WTC11 (cell line): ENCODE measurements around the gene PRKN. TPM values are rescaled to one million over a fixed set of nuclear protein-coding genes. Genes with fewer than 3 reads are reported as not detected.

ENCODE experiments used
- ATAC-seq: fragments of 200-7000 bp; cut with Tn5 transposase; 2 replicates; pipeline ENCODE4 v1.10.0; 2021; ENCODE audit warnings: mild to moderate bottlenecking, moderate library complexity
- CTCF ChIA-PET: fragments of 300-600 bp; sonication (Branson Sonifier 250); formaldehyde crosslinking; loops from one replicate; lab custom pipeline; 2021; ENCODE audit warnings: antibody characterized with exemption; lab: Charles Lee
- POLR2A ChIA-PET: fragments of 350-600 bp; sonication (Branson Sonifier 250); formaldehyde crosslinking; loops from one replicate; lab custom pipeline; 2021; ENCODE audit warnings: antibody characterized with exemption; lab: Charles Lee
- DNase-seq: peaks from one replicate; pipeline ENCODE4 v3.0.0; 2021; ENCODE audit warnings: low spot score
- H3K27ac Mint-ChIP-seq: 2 replicates; pipeline ENCODE4 v1.8.0; 2021; ENCODE audit warnings: mixed read lengths
- H3K27me3 Mint-ChIP-seq: 2 replicates; pipeline ENCODE4 v1.8.0; 2021; ENCODE audit warnings: low read depth, mild to moderate bottlenecking, moderate library complexity, mixed read lengths
- H3K36me3 Mint-ChIP-seq: 2 replicates; pipeline ENCODE4 v1.8.0; 2021; ENCODE audit warnings: mixed read lengths
- H3K4me1 Mint-ChIP-seq: 2 replicates; pipeline ENCODE4 v1.8.0; 2022; ENCODE audit warnings: mixed read lengths
- H3K4me3 Mint-ChIP-seq: 2 replicates; pipeline ENCODE4 v1.8.0; 2021; ENCODE audit warnings: mild to moderate bottlenecking, moderate library complexity, mixed read lengths
- H3K9me3 Mint-ChIP-seq: 2 replicates; pipeline ENCODE4 v1.8.0; 2021; ENCODE audit warnings: mixed read lengths
- AFF4 ChIP-seq: sonication (generic); formaldehyde crosslinking; IDR thresholded peaks from 2 replicates; pipeline ENCODE4 v1.8.1; 2023; ENCODE audit warnings: mild to moderate bottlenecking, missing genetic modification reagents, borderline replicate concordance
- CDX4 ChIP-seq: fragments of 250-450 bp; sonication (Bioruptor Pico); IDR thresholded peaks from 2 replicates; pipeline ENCODE4 v1.9.0; 2021; ENCODE audit warnings: moderate library complexity, mild to moderate bottlenecking, inconsistent platforms, borderline replicate concordance
- FOXP1 ChIP-seq: sonication (generic); formaldehyde crosslinking; IDR thresholded peaks from 2 replicates; pipeline ENCODE4 v1.8.0; 2022; ENCODE audit warnings: missing genetic modification reagents, mild to moderate bottlenecking, moderate library complexity, borderline replicate concordance
- FOXP4 ChIP-seq: sonication (generic); formaldehyde crosslinking; IDR thresholded peaks from 2 replicates; pipeline ENCODE4 v1.8.0; 2022; ENCODE audit warnings: mild to moderate bottlenecking, missing genetic modification reagents
- GTF2I ChIP-seq: fragments of 250-450 bp; sonication (Bioruptor Pico); conservative IDR thresholded peaks from 2 replicates; pipeline ENCODE4 v1.4.0; 2021; ENCODE audit warnings: mild to moderate bottlenecking
- JUN ChIP-seq: sonication (generic); formaldehyde crosslinking; IDR thresholded peaks from 2 replicates; pipeline ENCODE4 v1.8.0; 2023; ENCODE audit warnings: mild to moderate bottlenecking, missing genetic modification reagents
- MYBL2 ChIP-seq: sonication (generic); formaldehyde crosslinking; IDR thresholded peaks from 2 replicates; pipeline ENCODE4 v1.8.1; 2023; ENCODE audit warnings: mild to moderate bottlenecking, moderate library complexity, missing genetic modification reagents
- NFATC4 ChIP-seq: fragments of 250-450 bp; sonication (Bioruptor Pico); IDR thresholded peaks from 2 replicates; pipeline ENCODE4 v1.9.0; 2021; ENCODE audit warnings: mild to moderate bottlenecking
- NFE2L1 ChIP-seq: sonication (generic); formaldehyde crosslinking; IDR thresholded peaks from 2 replicates; pipeline ENCODE4 v1.8.1; 2023; ENCODE audit warnings: missing genetic modification reagents
- OVOL2 ChIP-seq: fragments of 250-450 bp; sonication (Bioruptor Pico); IDR thresholded peaks from 2 replicates; pipeline ENCODE4 v1.9.0; 2021; ENCODE audit warnings: mild to moderate bottlenecking, borderline replicate concordance
- PRRX2 ChIP-seq: fragments of 250-450 bp; sonication (Bioruptor Pico); IDR thresholded peaks from 2 replicates; pipeline ENCODE4 v1.8.0; 2021; ENCODE audit warnings: mild to moderate bottlenecking
- SMAD3 ChIP-seq: sonication (generic); formaldehyde crosslinking; IDR thresholded peaks from 2 replicates; pipeline ENCODE4 v1.8.0; 2022; ENCODE audit warnings: missing genetic modification reagents, mild to moderate bottlenecking, borderline replicate concordance
- TEAD4 ChIP-seq: sonication (generic); formaldehyde crosslinking; IDR thresholded peaks from 2 replicates; pipeline ENCODE4 v1.8.0; 2022; ENCODE audit warnings: mild to moderate bottlenecking, missing genetic modification reagents
- USF1 ChIP-seq: sonication (generic); formaldehyde crosslinking; IDR thresholded peaks from 2 replicates; pipeline ENCODE4 v1.8.0; 2022; ENCODE audit warnings: mild to moderate bottlenecking, missing genetic modification reagents
- USF2 ChIP-seq: sonication (generic); formaldehyde crosslinking; IDR thresholded peaks from 2 replicates; pipeline ENCODE4 v1.8.1; 2023; ENCODE audit warnings: mild to moderate bottlenecking, missing genetic modification reagents, moderate library complexity
- ZNF121 ChIP-seq: sonication (generic); formaldehyde crosslinking; IDR thresholded peaks from 2 replicates; pipeline ENCODE4 v1.8.0; 2023; ENCODE audit warnings: missing genetic modification reagents
- ZNF512 ChIP-seq: sonication (generic); formaldehyde crosslinking; IDR thresholded peaks from 2 replicates; pipeline ENCODE4 v1.8.1; 2022; ENCODE audit warnings: missing genetic modification reagents, borderline replicate concordance
- total RNA-seq: library from RNA; stranded (reverse); gene quantifications from 3 replicates; pipeline ENCODE4 v1.2.3, GENCODE V29; 2021
- TF ChIP-seq, protein P1 (sequence below): sonication (generic); formaldehyde crosslinking; conservative IDR thresholded peaks from 2 replicates; pipeline ENCODE4 v1.8.1; 2023; ENCODE audit warnings: mild to moderate bottlenecking, low read depth, missing genetic modification reagents, moderate library complexity
- TF ChIP-seq, protein P2 (sequence below): sonication (generic); formaldehyde crosslinking; IDR thresholded peaks from 2 replicates; pipeline ENCODE4 v1.8.1; 2022; ENCODE audit warnings: mild to moderate bottlenecking, moderate library complexity, missing genetic modification reagents
- TF ChIP-seq, protein P3 (sequence below): sonication (generic); formaldehyde crosslinking; IDR thresholded peaks from 2 replicates; pipeline ENCODE4 v1.8.0; 2022; ENCODE audit warnings: mild to moderate bottlenecking, missing genetic modification reagents

The PRKN gene
- total RNA-seq, 1 experiment from 2014 or later, result 0.59 TPM

DNA sequence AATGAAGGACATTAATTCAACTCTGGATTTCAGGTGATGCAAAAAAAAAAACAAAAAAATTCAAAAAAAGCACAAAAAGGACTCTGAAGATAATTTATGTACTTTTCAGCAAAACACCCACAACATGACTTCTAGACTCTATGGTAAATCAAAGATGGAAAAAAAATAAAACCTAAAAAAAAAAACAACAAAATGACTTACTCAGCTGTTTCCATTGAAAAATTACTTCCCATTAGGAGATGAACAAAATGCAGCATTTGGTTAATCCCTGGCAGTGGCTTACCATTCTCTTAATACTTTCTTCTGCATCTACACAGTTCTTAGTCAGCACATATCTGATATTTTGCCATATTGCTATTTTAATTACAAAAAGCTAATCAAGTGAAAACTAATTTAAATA is 572.6 kb downstream of the PRKN start:
- ATAC-seq (no peak), DNase-seq (no peak)
- Mint-ChIP-seq H3K4me3 (no peak overlapping the region), H3K36me3 (no peaks in the 10 kb centered on the region), H3K9me3 (peaks cover 11% of the 10 kb centered on the region), H3K27ac (no peak overlapping the region), H3K27me3 (no peaks in the 10 kb centered on the region), H3K4me1 (peaks cover 13% of the 10 kb centered on the region)
- CTCF ChIA-PET, result no interaction called here
- TF ChIP-seq SMAD3 (CRISPR knock-in tag) (no peak), JUN (CRISPR knock-in tag) (no peak), TEAD4 (CRISPR knock-in tag) (no peak), OVOL2 (no peak)
- POLR2A ChIA-PET, result no interaction called here

GRCh38 chr6:162154001-162154400 is 573.6 kb downstream of the PRKN start:
- ATAC-seq (no peak), DNase-seq (no peak)
- no peak overlapping the region for H3K27ac Mint-ChIP-seq
- H3K36me3 Mint-ChIP-seq, result no peaks in the 10 kb centered on the region
- peaks cover 21% of the 10 kb centered on the region for H3K4me1 Mint-ChIP-seq
- H3K4me3 Mint-ChIP-seq, result no peak overlapping the region
- ChIA-PET POLR2A (no interaction called here), CTCF (no interaction called here)
- H3K27me3 Mint-ChIP-seq, result no peaks in the 10 kb centered on the region
- H3K9me3 Mint-ChIP-seq, result peaks cover 11% of the 10 kb centered on the region
- TF ChIP-seq ZNF121 (CRISPR knock-in tag), result no peak
- no peak for TF ChIP-seq NFE2L1
- no peak for TF ChIP-seq MYBL2 (CRISPR knock-in tag)
- TF ChIP-seq, protein P1, sequence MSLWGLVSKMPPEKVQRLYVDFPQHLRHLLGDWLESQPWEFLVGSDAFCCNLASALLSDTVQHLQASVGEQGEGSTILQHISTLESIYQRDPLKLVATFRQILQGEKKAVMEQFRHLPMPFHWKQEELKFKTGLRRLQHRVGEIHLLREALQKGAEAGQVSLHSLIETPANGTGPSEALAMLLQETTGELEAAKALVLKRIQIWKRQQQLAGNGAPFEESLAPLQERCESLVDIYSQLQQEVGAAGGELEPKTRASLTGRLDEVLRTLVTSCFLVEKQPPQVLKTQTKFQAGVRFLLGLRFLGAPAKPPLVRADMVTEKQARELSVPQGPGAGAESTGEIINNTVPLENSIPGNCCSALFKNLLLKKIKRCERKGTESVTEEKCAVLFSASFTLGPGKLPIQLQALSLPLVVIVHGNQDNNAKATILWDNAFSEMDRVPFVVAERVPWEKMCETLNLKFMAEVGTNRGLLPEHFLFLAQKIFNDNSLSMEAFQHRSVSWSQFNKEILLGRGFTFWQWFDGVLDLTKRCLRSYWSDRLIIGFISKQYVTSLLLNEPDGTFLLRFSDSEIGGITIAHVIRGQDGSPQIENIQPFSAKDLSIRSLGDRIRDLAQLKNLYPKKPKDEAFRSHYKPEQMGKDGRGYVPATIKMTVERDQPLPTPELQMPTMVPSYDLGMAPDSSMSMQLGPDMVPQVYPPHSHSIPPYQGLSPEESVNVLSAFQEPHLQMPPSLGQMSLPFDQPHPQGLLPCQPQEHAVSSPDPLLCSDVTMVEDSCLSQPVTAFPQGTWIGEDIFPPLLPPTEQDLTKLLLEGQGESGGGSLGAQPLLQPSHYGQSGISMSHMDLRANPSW, result no peak
- TF ChIP-seq NFATC4 (CRISPR knock-in tag), result no peak
- TF ChIP-seq FOXP1, result no peak
- no peak for TF ChIP-seq ZNF512 (CRISPR knock-in tag)
- TF ChIP-seq, protein P2, sequence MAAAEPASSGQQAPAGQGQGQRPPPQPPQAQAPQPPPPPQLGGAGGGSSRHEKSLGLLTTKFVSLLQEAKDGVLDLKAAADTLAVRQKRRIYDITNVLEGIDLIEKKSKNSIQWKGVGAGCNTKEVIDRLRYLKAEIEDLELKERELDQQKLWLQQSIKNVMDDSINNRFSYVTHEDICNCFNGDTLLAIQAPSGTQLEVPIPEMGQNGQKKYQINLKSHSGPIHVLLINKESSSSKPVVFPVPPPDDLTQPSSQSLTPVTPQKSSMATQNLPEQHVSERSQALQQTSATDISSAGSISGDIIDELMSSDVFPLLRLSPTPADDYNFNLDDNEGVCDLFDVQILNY, result no peak
- TF ChIP-seq GTF2I (CRISPR knock-in tag), result no peak
- no peak for TF ChIP-seq USF2 (CRISPR knock-in tag)
- TF ChIP-seq CDX4 (CRISPR knock-in tag), result no peak
- TF ChIP-seq USF1 (CRISPR knock-in tag), result no peak

DNA sequence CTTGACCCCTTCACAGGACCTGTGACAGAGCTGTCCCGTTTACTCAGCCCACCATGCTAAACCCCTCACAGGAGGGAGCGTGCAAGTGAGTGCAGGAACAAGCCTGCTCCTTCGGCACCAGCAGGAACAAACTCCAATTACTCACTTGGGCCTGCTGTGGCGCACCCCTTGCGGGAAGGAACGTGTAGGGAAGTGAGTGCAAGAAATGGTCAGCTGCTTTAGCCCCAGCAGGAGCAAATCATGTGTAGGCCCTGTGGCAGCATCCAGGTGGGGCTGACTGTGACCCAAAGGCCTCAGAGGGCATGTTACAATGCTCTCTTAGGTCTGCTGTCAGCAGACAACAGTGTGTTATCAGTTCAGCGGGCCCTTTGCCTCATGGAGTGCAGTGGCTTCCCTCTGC is 574.4 kb downstream of the PRKN start:
- Mint-ChIP-seq H3K9me3 (peaks cover 11% of the 10 kb centered on the region), H3K27me3 (no peaks in the 10 kb centered on the region), H3K36me3 (no peaks in the 10 kb centered on the region), H3K4me3 (no peak overlapping the region), H3K4me1 (peaks cover 23% of the 10 kb centered on the region), H3K27ac (no peak overlapping the region)
- ChIA-PET CTCF (no interaction called here), POLR2A (no interaction called here)
- DNase-seq (no peak), ATAC-seq (no peak)
- TF ChIP-seq AFF4 (CRISPR knock-in tag) (no peak), PRRX2 (no peak), FOXP4 (CRISPR knock-in tag) (no peak)
- TF ChIP-seq, protein P3, sequence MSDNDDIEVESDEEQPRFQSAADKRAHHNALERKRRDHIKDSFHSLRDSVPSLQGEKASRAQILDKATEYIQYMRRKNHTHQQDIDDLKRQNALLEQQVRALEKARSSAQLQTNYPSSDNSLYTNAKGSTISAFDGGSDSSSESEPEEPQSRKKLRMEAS (CRISPR knock-in tag), result no peak
